Stimulated activated naive CD4-positive, alpha-beta T cell treated with Interleukin-2 at 50 U/mL for 16 hours (primary cell): ENCODE measurements around the gene RAB40C.

Source experiments
- DNase-seq: peaks from one replicate; lab custom pipeline; 2025; lab: John Stamatoyannopoulos, UW

Gene RAB40C

GRCh38 chr16:559411-560203, 30.3 kb upstream of the RAB40C start:
- DNase-seq, result no peak

GRCh38 chr16:560204-560700, 29.6 kb upstream of the RAB40C start, which contains the start of gene PRR35:
PRR35 (plus strand) TSS chr16:560394; CDS start chr16:563295, 2,901 bp downstream.
- no peak for DNase-seq

GRCh38 chr16:560701-561412, 29.0 kb upstream of the RAB40C start:
- no peak for DNase-seq

- DNase-seq, result no peak
These were observed 28.5 kb upstream of the RAB40C start for GRCh38 chr16:561413-561794.

GRCh38 chr16:561957-562938, 27.6 kb upstream of the RAB40C start:
- no peak for DNase-seq

GRCh38 chr16:563072-563644, 26.7 kb upstream of the RAB40C start:
- DNase-seq, result no peak

- DNase-seq, result no peak
These were observed 25.0 kb upstream of the RAB40C start for GRCh38 chr16:564690-565418.

- DNase-seq, result no peak
These were observed 24.2 kb upstream of the RAB40C start for GRCh38 chr16:565419-566330.

- DNase-seq, result peak; percentile 22
These were observed 23.1 kb upstream of the RAB40C start, which contains the start of gene NHLRC4 for GRCh38 chr16:566475-567372. NHLRC4 (plus strand) TSS chr16:567005; CDS start chr16:568048, 1,043 bp downstream.

- no peak for DNase-seq
These were observed 22.3 kb upstream of the RAB40C start for GRCh38 chr16:567373-568256.

GRCh38 chr16:568401-569258, 21.2 kb upstream of the RAB40C start:
- no peak for DNase-seq

GRCh38 chr16:569445-570254, 20.2 kb upstream of the RAB40C start, which contains the start of gene PIGQ:
PIGQ (plus strand) TSS chr16:569968; CDS start chr16:574075, 4,107 bp downstream.
- DNase-seq, result peak; percentile 59

GRCh38 chr16:572865-573650, 16.8 kb upstream of the RAB40C start:
- DNase-seq, result no peak

- no peak for DNase-seq
These were observed 15.7 kb upstream of the RAB40C start for GRCh38 chr16:574021-574760.
